ENCODE measurements around the gene DPP10. TPM values are rescaled to one million over a fixed set of nuclear protein-coding genes. Genes with fewer than 3 reads are reported as not detected.

Gene DPP10
- total RNA-seq, 1 experiment from 2014 or later, result not detected

GRCh38 chr2:115609978-115610377, 1167.5 kb downstream of the DPP10 start:
- Histone ChIP-seq H3K4me1 (ENCODE audit: control insufficient read depth, insufficient read depth, low read length) (no peaks in the 10 kb centered on the region), H3K9me3 (ENCODE audit: control insufficient read depth, insufficient read depth, low read depth, low read length) (no peaks in the 10 kb centered on the region), H3K27me3 (ENCODE audit: control insufficient read depth, insufficient read depth, low read length) (no peaks in the 10 kb centered on the region), H3K36me3 (ENCODE audit: control insufficient read depth, insufficient read depth, low read length) (no peaks in the 10 kb centered on the region), H3K27ac (ENCODE audit: low read length) (no peak overlapping the region), H3K4me3 (ENCODE audit: low read depth in 2 of 2, low read length in 2 of 2) (no peak overlapping the region)
- intact Hi-C loops (cut with micrococcal nuclease; ENCODE audit: unreplicated experiment) (no loop called here), in situ Hi-C loops (cut with HindIII; ENCODE audit: low pct_unique_long_range_greater_than_20kb, low sequenced_read_pairs) (no loop called here)
- POLR2A ChIA-PET, result no interaction called here
- TF ChIP-seq SIN3A (IDR thresholded peaks at IDR 0.05; ENCODE audit: borderline replicate concordance, insufficient read depth, low read depth, low read length), result no peak
- TF ChIP-seq TCF7L2 (IDR thresholded peaks at IDR 0.05; ENCODE audit: low read depth, low read length), result no peak
- no peak for TF ChIP-seq CTCF (IDR thresholded peaks at IDR 0.05)
- TF ChIP-seq POLR2AphosphoS5 (IDR thresholded peaks at IDR 0.05; ENCODE audit: low read depth, low read length), result no peak
- TF ChIP-seq REST (IDR thresholded peaks at IDR 0.05; ENCODE audit: insufficient read depth in 1 of 2, low read depth in 2 of 2, low read length in 1 of 2), result no peak
- BruUV-seq (replicated peaks), result no TSS peak
- CTCF ChIA-PET, result interaction anchor here (0.6 kb wide), 1 partner anchor 1827 kb away, joined by 12 read pairs; no protein-coding TSS in a partner anchor
- ATAC-seq (no peak), DNase-seq (ENCODE audit: low read depth, low spot score) (no peak)

GRCh38 chr2:115610888-115611287, 1168.4 kb downstream of the DPP10 start:
- no peaks in the 10 kb centered on the region for H3K9me3 ChIP-seq (ENCODE audit: control insufficient read depth, insufficient read depth, low read depth, low read length)
- intact Hi-C loops (cut with micrococcal nuclease; ENCODE audit: unreplicated experiment) (no loop called here), in situ Hi-C loops (cut with HindIII; ENCODE audit: low pct_unique_long_range_greater_than_20kb, low sequenced_read_pairs) (no loop called here)
- ChIA-PET CTCF (no interaction called here), POLR2A (no interaction called here)
- H3K36me3 ChIP-seq (ENCODE audit: control insufficient read depth, insufficient read depth, low read length), result no peaks in the 10 kb centered on the region
- H3K27me3 ChIP-seq (ENCODE audit: control insufficient read depth, insufficient read depth, low read length), result no peaks in the 10 kb centered on the region
- DNase-seq (ENCODE audit: low read depth, low spot score) (no peak), ATAC-seq (no peak)
- no peak overlapping the region for H3K27ac ChIP-seq (ENCODE audit: low read length)
- no peaks in the 10 kb centered on the region for H3K4me1 ChIP-seq (ENCODE audit: control insufficient read depth, insufficient read depth, low read length)
- no peak overlapping the region for H3K4me3 ChIP-seq (ENCODE audit: low read depth in 2 of 2, low read length in 2 of 2)
- BruUV-seq (replicated peaks), result no TSS peak
- TF ChIP-seq REST (IDR thresholded peaks at IDR 0.05; ENCODE audit: insufficient read depth in 1 of 2, low read depth in 2 of 2, low read length in 1 of 2), result no peak
- TF ChIP-seq POLR2AphosphoS5 (IDR thresholded peaks at IDR 0.05; ENCODE audit: low read depth, low read length), result no peak
- TF ChIP-seq TCF7L2 (IDR thresholded peaks at IDR 0.05; ENCODE audit: low read depth, low read length), result no peak
- TF ChIP-seq SIN3A (IDR thresholded peaks at IDR 0.05; ENCODE audit: borderline replicate concordance, insufficient read depth, low read depth, low read length), result no peak
- TF ChIP-seq CTCF (IDR thresholded peaks at IDR 0.05), result no peak
